Measurements from ENCODE around the gene MAPRE3. TPM values are rescaled to one million over a fixed set of nuclear protein-coding genes. Genes with fewer than 3 reads are reported as not detected.
"Not testable (repeated sequence)": the region's sequence is repeated elsewhere in the genome, so short reads cannot be mapped to it uniquely, and the experiment has no call there.

The MAPRE3 gene
- 1 to 10 TPM; 3.2 to 4.1 TPM for total RNA-seq

GRCh38 chr2:26970244-26970927 is at the start of gene MAPRE3:
MAPRE3 (plus strand) TSS chr2:26970637; CDS start chr2:27022219, 51,582 bp downstream.
- Mint-ChIP-seq H3K27ac (peak within 1 kb of the TSS; percentile 5), H3K9me3 (ENCODE audit: low read depth) (no peaks in the 10 kb centered on the region), H3K36me3 (ENCODE audit: low read depth) (no peaks in the 10 kb centered on the region), H3K4me3 (peak within 1 kb of the TSS; percentile 72), H3K27me3 (peaks cover 11% of the 10 kb centered on the region), H3K4me1 (peaks cover 15% of the 10 kb centered on the region)
- intact Hi-C loops (cut with DNase I, micrococcal nuclease) = loop anchor here in 1 of 2 experiments (1.0 kb wide), 7 partner anchors 62 to 439 kb away; partner anchors contain the start of genes ATRAID, OST4, PPM1G and SLC5A6
- ChIA-PET POLR2A (interaction anchor here (0.6 to 0.7 kb wide), 2 partner anchors 11 to 121 kb away, joined by 4 to 6 read pairs; no protein-coding TSS in a partner anchor), CTCF (interaction anchor here (0.7 to 2.9 kb wide), 6 partner anchors 8 to 718 kb away, joined by 3 to 15 read pairs (median 6); partner anchors contain the start of gene TMEM214)
- DNase-seq (peak; percentile 86), ATAC-seq (peak; percentile 93)

DNA sequence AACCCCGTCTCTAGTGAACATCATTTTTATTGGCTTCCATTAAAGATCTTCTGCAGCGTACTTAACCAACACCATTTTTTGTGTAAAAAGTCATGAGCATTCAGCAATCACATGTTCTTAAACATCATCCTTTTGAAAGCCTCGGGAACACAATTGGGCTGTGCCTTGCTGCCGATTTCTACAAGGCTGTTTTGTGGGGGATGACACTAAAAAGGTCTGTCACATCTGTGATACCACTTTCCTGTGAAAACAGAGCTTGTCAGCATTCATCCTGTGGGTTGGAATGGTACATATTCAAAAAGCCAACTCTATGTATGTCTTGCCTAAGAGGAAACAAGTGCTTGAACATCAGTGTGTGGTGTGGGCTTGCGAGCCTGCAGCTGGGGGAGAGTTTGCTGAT is 49.1 kb upstream of the MAPRE3 start:
- CTCF ChIA-PET = interaction anchor here (0.7 to 2.6 kb wide), 5 partner anchors 21 to 95 kb away, joined by 3 to 13 read pairs (median 5); no protein-coding TSS in a partner anchor
- Mint-ChIP-seq H3K4me1 (peaks cover 10% of the 10 kb centered on the region), H3K36me3 (ENCODE audit: low read depth) (no peaks in the 10 kb centered on the region), H3K27me3 (peaks cover 13% of the 10 kb centered on the region), H3K27ac (no peak overlapping the region), H3K9me3 (ENCODE audit: low read depth) (no peaks in the 10 kb centered on the region), H3K4me3 (no peak overlapping the region)
- POLR2A ChIA-PET = no interaction called here
- no peak for DNase-seq
- no peak for ATAC-seq
- intact Hi-C loops (cut with DNase I, micrococcal nuclease) = no loop called here

DNA sequence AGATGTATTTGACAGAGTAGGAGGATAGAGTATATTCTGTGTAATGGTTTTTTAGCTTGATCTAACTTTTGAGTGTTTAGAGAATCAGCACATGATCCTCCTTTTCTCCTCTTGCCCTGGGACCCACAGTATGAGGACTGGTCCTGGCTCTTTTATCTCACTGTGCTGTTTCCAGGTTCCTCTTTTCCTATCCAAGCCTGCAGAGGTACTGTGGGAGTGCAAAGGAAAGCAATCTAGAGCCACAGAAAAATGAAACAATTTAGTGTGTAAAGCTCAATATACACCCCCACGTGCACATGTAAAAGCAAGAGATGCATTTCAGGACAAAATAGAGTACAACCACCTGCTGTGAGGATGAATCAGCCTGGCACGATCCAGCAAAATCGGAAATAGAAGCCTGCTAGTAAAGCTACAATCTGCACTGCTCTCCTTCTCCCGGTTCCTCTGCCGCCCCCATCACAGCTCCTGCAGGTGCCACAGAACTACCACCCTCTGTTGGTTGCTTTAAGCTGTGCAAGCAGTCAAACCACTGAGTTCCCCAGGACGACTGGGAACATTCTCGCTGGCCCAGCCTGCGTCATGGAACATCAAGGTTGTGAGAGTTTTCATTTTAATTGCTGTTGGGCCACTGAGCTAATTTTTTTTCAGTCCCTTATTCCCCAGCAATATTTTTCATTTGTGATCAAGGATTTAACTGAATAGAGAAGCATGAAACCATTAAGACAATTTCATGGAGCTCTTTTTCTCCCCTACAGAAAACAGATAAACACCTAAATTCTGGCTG is 47.8 kb upstream of the MAPRE3 start:
- Mint-ChIP-seq H3K27ac (no peak overlapping the region), H3K36me3 (ENCODE audit: low read depth) (no peaks in the 10 kb centered on the region), H3K4me3 (no peak overlapping the region), H3K9me3 (ENCODE audit: low read depth) (no peaks in the 10 kb centered on the region), H3K4me1 (peaks cover 10% of the 10 kb centered on the region), H3K27me3 (peaks cover 13% of the 10 kb centered on the region)
- intact Hi-C loops (cut with DNase I, micrococcal nuclease) = loop anchor here (1.0 kb wide), 1 partner anchor 76 kb away; no protein-coding TSS in a partner anchor
- ChIA-PET POLR2A (no interaction called here), CTCF (interaction anchor here (0.5 to 2.9 kb wide), 26 partner anchors 12 to 936 kb away, joined by 3 to 54 read pairs (median 3); partner anchors contain the start of gene DPYSL5)
- peak; percentile 71 for DNase-seq
- ATAC-seq = peak; percentile 93

- CTCF ChIA-PET = interaction anchor here (0.6 to 2.9 kb wide), 21 partner anchors 12 to 936 kb away, joined by 3 to 54 read pairs (median 3); partner anchors contain the start of gene DPYSL5
- DNase-seq; H3K4me1 Mint-ChIP-seq; intact Hi-C loops (cut with DNase I, micrococcal nuclease); H3K4me3 Mint-ChIP-seq; POLR2A ChIA-PET; ATAC-seq; H3K27ac Mint-ChIP-seq; H3K36me3 Mint-ChIP-seq (ENCODE audit: low read depth); H3K9me3 Mint-ChIP-seq (ENCODE audit: low read depth): not testable (repeated sequence)
- peaks cover 13% of the 10 kb centered on the region for H3K27me3 Mint-ChIP-seq
Measured at GRCh38 chr2:26923189-26923466, 47.3 kb upstream of the MAPRE3 start.

GRCh38 chr2:26924731-26925099 is 45.7 kb upstream of the MAPRE3 start:
- no peak overlapping the region for H3K27ac Mint-ChIP-seq
- no peak for ATAC-seq
- H3K27me3 Mint-ChIP-seq = peaks cover 13% of the 10 kb centered on the region
- no peak overlapping the region for H3K4me3 Mint-ChIP-seq
- ChIA-PET POLR2A (no interaction called here), CTCF (interaction anchor here (2.9 kb wide), 1 partner anchor 78 kb away, joined by 54 read pairs; the partner anchor contains the start of gene DPYSL5)
- no peaks in the 10 kb centered on the region for H3K36me3 Mint-ChIP-seq (ENCODE audit: low read depth)
- H3K4me1 Mint-ChIP-seq = peaks cover 10% of the 10 kb centered on the region
- DNase-seq = no peak
- intact Hi-C loops (cut with DNase I, micrococcal nuclease) = no loop called here
- no peaks in the 10 kb centered on the region for H3K9me3 Mint-ChIP-seq (ENCODE audit: low read depth)

DNA sequence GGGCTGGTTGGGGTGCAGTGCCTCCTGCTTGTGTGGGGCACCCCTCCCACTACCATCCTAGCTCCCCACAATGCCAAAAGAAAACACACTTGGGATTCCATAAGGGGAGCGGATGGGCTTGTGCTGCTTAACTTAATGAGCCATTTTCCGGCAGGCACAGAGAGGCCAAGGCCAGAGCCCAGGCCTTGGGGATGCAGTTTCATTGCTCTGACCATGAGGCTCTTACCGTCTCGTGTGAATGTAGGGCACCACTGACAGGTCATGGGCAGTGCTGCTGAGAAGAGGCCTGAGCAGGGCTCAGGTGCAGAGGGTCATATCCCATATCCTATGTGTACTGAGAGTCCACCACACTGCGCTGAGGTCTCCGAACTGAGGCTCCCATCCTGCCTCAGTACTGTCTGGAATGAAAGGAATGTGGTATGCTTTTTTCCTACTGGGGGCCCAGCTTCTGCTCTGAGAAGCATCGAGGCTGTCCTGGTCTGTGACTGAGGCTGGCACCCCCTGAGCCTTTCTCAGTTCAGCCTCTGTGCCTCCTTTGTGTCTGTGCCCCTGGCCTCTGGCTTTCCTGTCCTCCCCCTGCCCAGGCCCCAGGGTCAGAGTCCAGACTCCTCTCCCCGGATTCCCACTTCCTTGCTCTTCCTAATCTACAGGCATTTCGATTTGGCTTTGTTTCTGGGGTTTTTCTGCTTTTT is 45.2 kb upstream of the MAPRE3 start:
- peaks cover 13% of the 10 kb centered on the region for H3K27me3 Mint-ChIP-seq
- no peaks in the 10 kb centered on the region for H3K9me3 Mint-ChIP-seq (ENCODE audit: low read depth)
- H3K4me3 Mint-ChIP-seq = no peak overlapping the region
- no peaks in the 10 kb centered on the region for H3K36me3 Mint-ChIP-seq (ENCODE audit: low read depth)
- H3K27ac Mint-ChIP-seq = no peak overlapping the region
- H3K4me1 Mint-ChIP-seq = peaks cover 10% of the 10 kb centered on the region
- POLR2A ChIA-PET = no interaction called here
- no peak for DNase-seq
- ATAC-seq = no peak
- intact Hi-C loops (cut with DNase I, micrococcal nuclease) = no loop called here
- CTCF ChIA-PET = interaction anchor here (2.4 kb wide), 1 partner anchor 79 kb away, joined by 12 read pairs; no protein-coding TSS in a partner anchor

GRCh38 chr2:26927221-26927620 is 43.2 kb upstream of the MAPRE3 start:
- H3K27me3 Mint-ChIP-seq = peaks cover 14% of the 10 kb centered on the region
- H3K27ac Mint-ChIP-seq = no peak overlapping the region
- no peaks in the 10 kb centered on the region for H3K36me3 Mint-ChIP-seq (ENCODE audit: low read depth)
- DNase-seq = no peak
- H3K4me3 Mint-ChIP-seq = no peak overlapping the region
- POLR2A ChIA-PET = no interaction called here
- no peak for ATAC-seq
- CTCF ChIA-PET = interaction anchor here (1.1 to 2.4 kb wide), 3 partner anchors 16 to 81 kb away, joined by 3 to 12 read pairs (median 4); no protein-coding TSS in a partner anchor
- H3K4me1 Mint-ChIP-seq = peaks cover 10% of the 10 kb centered on the region
- H3K9me3 Mint-ChIP-seq (ENCODE audit: low read depth) = no peaks in the 10 kb centered on the region
- intact Hi-C loops (cut with DNase I, micrococcal nuclease) = no loop called here

- H3K9me3 Mint-ChIP-seq (ENCODE audit: low read depth) = no peaks in the 10 kb centered on the region
- ChIA-PET POLR2A (no interaction called here), CTCF (interaction anchor here (1.5 to 1.7 kb wide), 2 partner anchors 10 to 87 kb away, joined by 5 to 13 read pairs; no protein-coding TSS in a partner anchor)
- intact Hi-C loops (cut with DNase I, micrococcal nuclease) = no loop called here
- peaks cover 5% of the 10 kb centered on the region for H3K27me3 Mint-ChIP-seq
- no peaks in the 10 kb centered on the region for H3K36me3 Mint-ChIP-seq (ENCODE audit: low read depth)
- DNase-seq (no peak), ATAC-seq (no peak)
- no peaks in the 10 kb centered on the region for H3K4me1 Mint-ChIP-seq
- no peak overlapping the region for H3K4me3 Mint-ChIP-seq
- no peak overlapping the region for H3K27ac Mint-ChIP-seq
Measured at GRCh38 chr2:26932974-26933373, 37.5 kb upstream of the MAPRE3 start.

- H3K4me1 Mint-ChIP-seq = no peaks in the 10 kb centered on the region
- no peaks in the 10 kb centered on the region for H3K36me3 Mint-ChIP-seq (ENCODE audit: low read depth)
- ChIA-PET CTCF (interaction anchor here (1.2 kb wide), 1 partner anchor 32 kb away, joined by 4 read pairs; no protein-coding TSS in a partner anchor), POLR2A (no interaction called here)
- H3K4me3 Mint-ChIP-seq = no peak overlapping the region
- DNase-seq (no peak), ATAC-seq (no peak)
- H3K9me3 Mint-ChIP-seq (ENCODE audit: low read depth) = no peaks in the 10 kb centered on the region
- H3K27me3 Mint-ChIP-seq = peaks cover 5% of the 10 kb centered on the region
- H3K27ac Mint-ChIP-seq = no peak overlapping the region
- intact Hi-C loops (cut with DNase I, micrococcal nuclease) = no loop called here
Measured at GRCh38 chr2:26933431-26934334, 36.8 kb upstream of the MAPRE3 start.

- no peak for ATAC-seq
- ChIA-PET CTCF (interaction anchor here (1.2 kb wide), 1 partner anchor 32 kb away, joined by 4 read pairs; no protein-coding TSS in a partner anchor), POLR2A (no interaction called here)
- H3K4me3 Mint-ChIP-seq = no peak overlapping the region
- H3K9me3 Mint-ChIP-seq (ENCODE audit: low read depth) = no peaks in the 10 kb centered on the region
- H3K27ac Mint-ChIP-seq = no peak overlapping the region
- H3K27me3 Mint-ChIP-seq = peaks cover 5% of the 10 kb centered on the region
- intact Hi-C loops (cut with DNase I, micrococcal nuclease) = no loop called here
- H3K36me3 Mint-ChIP-seq (ENCODE audit: low read depth) = no peaks in the 10 kb centered on the region
- no peak for DNase-seq
- H3K4me1 Mint-ChIP-seq = no peaks in the 10 kb centered on the region
Measured at GRCh38 chr2:26934335-26934724, 36.1 kb upstream of the MAPRE3 start.

Data from activated CD4-positive, alpha-beta T cell treated with anti-CD3 and anti-CD28 coated beads for 36 hours (primary cell).